B cell (primary cell): ENCODE measurements around the gene SLC25A10. TPM values are rescaled to one million over a fixed set of nuclear protein-coding genes. Genes with fewer than 3 reads are reported as not detected.

Experiments used
- ATAC-seq: fragments of 200-7000 bp; cut with Tn5 transposase; one replicate; pipeline ENCODE4 v1.10.0; 2021; ENCODE audit warnings: low read depth, mild to moderate bottlenecking, moderate number of reproducible peaks, moderate library complexity
- CTCF ChIA-PET: fragments of 350-600 bp; sonication (Branson Sonifier 250); formaldehyde crosslinking; loops from one replicate; lab custom pipeline; 2021; ENCODE audit warnings: antibody characterized with exemption, inconsistent platforms; lab: Charles Lee
- POLR2A ChIA-PET: fragments of 350-600 bp; sonication (Branson Sonifier 250); formaldehyde crosslinking; loops from one replicate; lab custom pipeline; 2021; ENCODE audit warnings: antibody characterized with exemption; lab: Charles Lee
- DNase-seq: peaks from one replicate; pipeline ENCODE4 v3.0.0; 2013
- H2AFZ ChIP-seq: 2 replicates; pipeline ENCODE4 v1.6.1; 2012; ENCODE audit warnings: mild to moderate bottlenecking, low read depth, low read length; ENCODE audit not compliant: insufficient read depth, poor library complexity, severe bottlenecking
- H3K27ac ChIP-seq, 2 donors: 1 replicate in 1 of 2; 2 replicates in 1 of 2; pipeline ENCODE4 v1.5.1; 2012 to 2013; ENCODE audit warnings: low read length in 2 of 2, mild to moderate bottlenecking in 2 of 2, moderate library complexity in 1 of 2
- H3K27me3 ChIP-seq, 4 experiments: fragments of 200-600 bp in 1 of 4; sonication (generic) in 1 of 4; replicated peaks in 1 of 4; 1 replicate in 2 of 4; 2 replicates in 2 of 4; pipeline versions ENCODE4 v1.6.1 to v1.7.0; 2013 to 2016; ENCODE audit warnings: low read length in 3 of 4, mild to moderate bottlenecking in 2 of 4, mixed read lengths in 1 of 4, moderate library complexity in 1 of 4; ENCODE audit not compliant: insufficient read depth in 4 of 4, control insufficient read depth in 3 of 4; ENCODE audit errors: control extremely low read depth in 1 of 4
- H3K36me3 ChIP-seq, 2 experiments: replicated peaks in 1 of 2; 1 replicate in 1 of 2; 2 replicates in 1 of 2; pipeline versions ENCODE4 v1.6.1 to v1.7.1; 2013; ENCODE audit warnings: low read length in 1 of 2; ENCODE audit not compliant: insufficient read depth in 2 of 2, control insufficient read depth in 1 of 2; ENCODE audit errors: control extremely low read depth in 1 of 2, extremely low read depth in 1 of 2
- H3K4me1 ChIP-seq, 2 donors: fragments of 200-600 bp in 1 of 2; sonication (generic) in 1 of 2; 1 replicate in 1 of 2; 2 replicates in 1 of 2; pipeline versions ENCODE4 v1.5.1 to v1.6.1; 2013 to 2017; ENCODE audit warnings: low read length in 2 of 2; ENCODE audit not compliant: control insufficient read depth in 2 of 2, insufficient read depth in 2 of 2
- H3K4me2 ChIP-seq: replicated peaks from 2 replicates; pipeline ENCODE3; 2012; ENCODE audit warnings: mild to moderate bottlenecking, low read depth, low read length; ENCODE audit not compliant: poor library complexity, severe bottlenecking
- H3K4me3 ChIP-seq, 5 experiments: fragments of 200-600 bp in 1 of 5; sonication (generic) in 1 of 5; 1 replicate in 3 of 5; 2 replicates in 2 of 5; pipeline versions ENCODE4 v1.5.1 to v1.7.0; 2011 to 2016; ENCODE audit warnings: low read length in 4 of 5, mild to moderate bottlenecking in 4 of 5, low read depth in 2 of 5, control low read depth in 1 of 5, moderate library complexity in 1 of 5; ENCODE audit not compliant: insufficient read depth in 1 of 5; ENCODE audit errors: control extremely low read depth in 1 of 5, extremely low read depth in 1 of 5
- H3K79me2 ChIP-seq: fragments of 200-600 bp; sonication (generic); one replicate; pipeline ENCODE4 v1.6.0; 2016; ENCODE audit warnings: low read length; ENCODE audit not compliant: control insufficient read depth, insufficient read depth
- H3K9ac ChIP-seq: fragments of 200-600 bp; sonication (generic); 2 replicates; pipeline ENCODE4 v1.6.1; 2017; ENCODE audit warnings: mild to moderate bottlenecking, low read length, moderate library complexity
- H3K9me3 ChIP-seq, 3 donors: one replicate each; pipeline versions ENCODE4 v1.6.1 to v1.7.1; 2013; ENCODE audit warnings: low read length in 2 of 3; ENCODE audit not compliant: control insufficient read depth in 2 of 3, insufficient read depth in 1 of 3; ENCODE audit errors: control extremely low read depth in 1 of 3
- H4K20me1 ChIP-seq: 2 replicates; pipeline ENCODE4 v1.6.0; 2012; ENCODE audit warnings: mild to moderate bottlenecking, low read length; ENCODE audit not compliant: insufficient read depth, control insufficient read depth, poor library complexity, severe bottlenecking
- H3K27ac Mint-ChIP-seq: one replicate; pipeline ENCODE4 v1.8.0; 2021; ENCODE audit warnings: mixed read lengths
- H3K27me3 Mint-ChIP-seq: one replicate; pipeline ENCODE4 v1.8.0; 2021; ENCODE audit warnings: mixed read lengths
- H3K4me1 Mint-ChIP-seq: one replicate; pipeline ENCODE4 v1.8.0; 2021; ENCODE audit warnings: mixed read lengths
- H3K4me3 Mint-ChIP-seq: one replicate; pipeline ENCODE4 v1.8.0; 2021; ENCODE audit warnings: mixed read lengths
- H3K9me3 Mint-ChIP-seq: one replicate; pipeline ENCODE4 v1.8.0; 2022; ENCODE audit warnings: mixed read lengths; ENCODE audit not compliant: insufficient read depth
- EZH2 ChIP-seq: IDR thresholded peaks from 2 replicates; pipeline ENCODE4 v1.6.1; 2012; ENCODE audit warnings: borderline replicate concordance, low read depth, mild to moderate bottlenecking, moderate library complexity, low read length; ENCODE audit not compliant: insufficient read depth, poor library complexity, severe bottlenecking
- WGBS: methylation state at CpG from one replicate; pipeline ENCODE4 v1.1.5; 2013; ENCODE audit warnings: missing lambda C conversion rate; ENCODE audit not compliant: insufficient coverage; 5-methylcytosine and 5-hydroxymethylcytosine counted together
- intact Hi-C: fragments of 100-400 bp; cut with micrococcal nuclease; formaldehyde crosslinking; loops from one replicate; pipeline ENCODE4 v1.10.0; 2022
- polyA plus RNA-seq: library from polyadenylated mRNA; depleted of rRNA; stranded (reverse); fragments of >200 nt; gene quantifications from 2 replicates; pipeline ENCODE4 v1.2.3, GENCODE V29; 2012
- total RNA-seq, 2 donors: library from RNA; stranded (reverse); fragments of 120-200 nt in 1 of 2; gene quantifications; 1 replicate in 1 of 2; 2 replicates in 1 of 2; pipeline versions ENCODE4 v1.2.3 to v1.2.4, GENCODE V29; 2013 to 2022
- TF ChIP-seq, protein P1 (sequence below): fragments of 200-600 bp; IDR thresholded peaks from one replicate; pipeline ENCODE4 v1.8.0; 2022; ENCODE audit warnings: antibody characterized with exemption, mild to moderate bottlenecking

Gene SLC25A10
- total and polyA plus RNA-seq, 2 donors (not counting 1 experiment from before 2014, with no cell fraction given) = 3.9 to 5.0 TPM

GRCh38 chr17:81691608-81692007 is 20.5 kb upstream of the SLC25A10 start:
- H3K36me3 ChIP-seq = peaks cover 0 to 77% of the 10 kb centered on the region in 2 experiments
- intact Hi-C loops = no loop called here
- H4K20me1 ChIP-seq = peaks cover 74% of the 10 kb centered on the region
- TF ChIP-seq, protein P1, sequence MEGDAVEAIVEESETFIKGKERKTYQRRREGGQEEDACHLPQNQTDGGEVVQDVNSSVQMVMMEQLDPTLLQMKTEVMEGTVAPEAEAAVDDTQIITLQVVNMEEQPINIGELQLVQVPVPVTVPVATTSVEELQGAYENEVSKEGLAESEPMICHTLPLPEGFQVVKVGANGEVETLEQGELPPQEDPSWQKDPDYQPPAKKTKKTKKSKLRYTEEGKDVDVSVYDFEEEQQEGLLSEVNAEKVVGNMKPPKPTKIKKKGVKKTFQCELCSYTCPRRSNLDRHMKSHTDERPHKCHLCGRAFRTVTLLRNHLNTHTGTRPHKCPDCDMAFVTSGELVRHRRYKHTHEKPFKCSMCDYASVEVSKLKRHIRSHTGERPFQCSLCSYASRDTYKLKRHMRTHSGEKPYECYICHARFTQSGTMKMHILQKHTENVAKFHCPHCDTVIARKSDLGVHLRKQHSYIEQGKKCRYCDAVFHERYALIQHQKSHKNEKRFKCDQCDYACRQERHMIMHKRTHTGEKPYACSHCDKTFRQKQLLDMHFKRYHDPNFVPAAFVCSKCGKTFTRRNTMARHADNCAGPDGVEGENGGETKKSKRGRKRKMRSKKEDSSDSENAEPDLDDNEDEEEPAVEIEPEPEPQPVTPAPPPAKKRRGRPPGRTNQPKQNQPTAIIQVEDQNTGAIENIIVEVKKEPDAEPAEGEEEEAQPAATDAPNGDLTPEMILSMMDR = no peak
- TF ChIP-seq EZH2 = no peak
- no peak for ATAC-seq
- H3K27me3 ChIP-seq = no peaks in the 10 kb centered on the region
- H2AFZ ChIP-seq = no peak overlapping the region
- no peak overlapping the region for H3K4me2 ChIP-seq
- no peaks in the 10 kb centered on the region for H3K4me1 ChIP-seq
- CTCF ChIA-PET = no interaction called here
- Mint-ChIP-seq H3K9me3 (no peaks in the 10 kb centered on the region), H3K4me3 (no peak overlapping the region), H3K4me1 (peaks cover 4% of the 10 kb centered on the region), H3K27me3 (no peaks in the 10 kb centered on the region), H3K27ac (no peak overlapping the region)
- no peak overlapping the region for H3K27ac ChIP-seq
- H3K4me3 ChIP-seq = no peak overlapping the region
- no peak for DNase-seq
- H3K9ac ChIP-seq = no peak overlapping the region
- peaks cover 58% of the 10 kb centered on the region for H3K79me2 ChIP-seq
- POLR2A ChIA-PET = no interaction called here
- no peaks in the 10 kb centered on the region for H3K9me3 ChIP-seq
- 97% methylated on average over 20 of the region's 20 CpGs for WGBS

GRCh38 chr17:81693509-81694210 is 18.4 kb upstream of the SLC25A10 start:
- H3K4me1 Mint-ChIP-seq = no peaks in the 10 kb centered on the region
- intact Hi-C loops = no loop called here
- Histone ChIP-seq H3K4me3 (no peak overlapping the region), H2AFZ (no peak overlapping the region), H3K27ac (no peak overlapping the region), H4K20me1 (peaks cover 59% of the 10 kb centered on the region), H3K27me3 (no peaks in the 10 kb centered on the region), H3K4me2 (no peak overlapping the region), H3K9ac (no peak overlapping the region), H3K79me2 (peaks cover 47% of the 10 kb centered on the region), H3K4me1 (no peaks in the 10 kb centered on the region), H3K36me3 (peaks cover 0 to 75% of the 10 kb centered on the region in 2 experiments), H3K9me3 (no peaks in the 10 kb centered on the region)
- ChIA-PET CTCF (no interaction called here), POLR2A (interaction anchor here (0.6 kb wide), 1 partner anchor 192 kb away, joined by 8 read pairs; no protein-coding TSS in a partner anchor)
- no peak for TF ChIP-seq EZH2
- TF ChIP-seq, protein P1 = no peak
- no peaks in the 10 kb centered on the region for H3K27me3 Mint-ChIP-seq
- no peak overlapping the region for H3K4me3 Mint-ChIP-seq
- ATAC-seq (no peak), DNase-seq (no peak)
- no peaks in the 10 kb centered on the region for H3K9me3 Mint-ChIP-seq
- H3K27ac Mint-ChIP-seq = no peak overlapping the region
- 95% methylated on average over 25 of the region's 35 CpGs for WGBS
